ENCODE data around the gene MGAT4B.
"Not testable (repeated sequence)": the region's sequence is repeated elsewhere in the genome, so short reads cannot be mapped to it uniquely, and the experiment has no call there.

The MGAT4B gene

GRCh38 chr5:179794575-179794974, 12.1 kb downstream of the MGAT4B start:
- DNase-seq (ENCODE audit: low spot score) = no peak

GRCh38 chr5:179794171-179794570, 12.5 kb downstream of the MGAT4B start:
- DNase-seq (ENCODE audit: low spot score) = no peak

GRCh38 chr5:179793468-179794139, 13.1 kb downstream of the MGAT4B start, which contains the start of gene LTC4S:
TSS of gene LTC4S (plus strand) at chr5:179793986. CDS start at chr5:179794081, 95 bp downstream.
- peak; percentile 59 for DNase-seq (ENCODE audit: low spot score)

DNA sequence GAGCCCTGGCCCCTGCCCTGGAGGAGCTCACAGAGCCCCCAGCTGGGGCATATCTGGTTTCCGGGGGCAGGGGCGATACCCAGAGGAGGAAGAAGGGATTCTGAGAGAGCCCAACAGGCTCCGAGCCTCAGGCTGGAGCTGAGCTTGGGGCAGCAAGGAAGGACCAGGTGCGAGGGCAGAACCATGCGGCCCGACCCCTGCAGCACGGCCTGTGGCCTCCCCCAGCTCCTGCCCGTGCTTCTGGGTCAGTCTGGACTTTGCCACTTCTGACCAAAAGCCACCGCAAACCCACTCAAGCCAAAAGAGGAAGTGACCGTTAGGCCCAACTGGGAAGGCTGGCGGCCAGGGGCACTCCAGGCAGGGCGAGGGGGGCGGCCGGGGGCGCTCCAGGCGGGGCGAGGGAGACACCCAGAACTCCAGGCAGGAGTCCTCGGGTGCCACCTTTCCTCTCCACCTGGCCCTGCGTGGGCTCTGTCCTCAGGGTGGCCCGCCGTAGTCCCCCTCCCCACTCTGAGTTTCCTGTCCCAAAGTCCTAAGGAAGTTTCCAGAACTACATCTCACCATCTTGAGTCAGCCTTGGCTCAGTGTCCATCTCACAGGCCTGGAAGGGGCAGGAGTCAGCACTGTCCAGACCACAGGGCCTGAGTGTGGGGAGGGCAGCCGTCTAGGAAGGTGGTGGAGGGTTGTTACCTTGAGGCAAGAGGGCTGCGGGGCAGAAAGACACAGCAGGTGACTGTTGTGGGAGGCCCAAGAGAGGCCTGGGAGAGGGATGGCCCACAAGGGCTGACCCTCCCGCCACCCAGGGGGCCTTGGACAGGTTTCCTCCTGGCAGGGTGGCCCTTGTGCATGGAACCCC, 13.8 kb downstream of the MGAT4B start:
- DNase-seq (ENCODE audit: low spot score) = no peak

DNA sequence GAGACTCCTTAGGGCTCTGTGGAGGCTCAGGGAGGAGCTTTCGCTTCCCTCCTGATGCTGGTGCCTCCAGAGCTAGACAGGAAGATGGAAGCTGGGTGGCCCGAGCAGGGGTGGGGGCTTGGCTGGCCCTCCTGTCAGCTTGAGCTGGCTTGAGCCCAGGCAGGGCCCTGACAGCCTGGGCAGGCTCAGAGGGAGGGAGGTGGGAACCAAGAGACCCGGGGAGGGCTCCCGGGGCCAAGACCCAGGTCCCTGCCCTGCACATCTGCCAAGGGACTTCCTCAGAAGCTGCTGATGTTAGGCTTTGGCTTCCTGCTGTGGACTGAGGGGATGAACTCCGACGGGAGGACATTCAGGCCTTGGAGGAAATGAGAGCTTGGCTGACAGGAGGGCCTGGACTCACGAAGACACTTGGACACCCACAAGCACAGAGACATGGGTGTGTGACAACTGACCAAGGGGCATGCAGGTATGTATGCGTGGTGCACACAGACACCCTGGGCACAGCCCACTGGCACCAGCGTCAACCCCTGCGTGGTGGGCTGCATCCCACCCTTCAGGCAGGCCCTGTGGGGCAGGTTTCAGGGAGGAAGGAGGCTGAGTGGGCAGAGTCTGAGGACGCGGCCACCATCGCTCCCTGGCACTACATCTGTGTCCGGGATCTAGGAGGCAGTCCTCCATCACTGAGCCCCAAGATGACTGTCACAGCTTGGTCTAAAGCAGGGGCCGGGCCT, 14.6 kb downstream of the MGAT4B start:
- no peak for DNase-seq (ENCODE audit: low spot score)

GRCh38 chr5:179789278-179789677, 17.4 kb downstream of the MGAT4B start:
- DNase-seq (ENCODE audit: low spot score) = not testable (repeated sequence)

DNA sequence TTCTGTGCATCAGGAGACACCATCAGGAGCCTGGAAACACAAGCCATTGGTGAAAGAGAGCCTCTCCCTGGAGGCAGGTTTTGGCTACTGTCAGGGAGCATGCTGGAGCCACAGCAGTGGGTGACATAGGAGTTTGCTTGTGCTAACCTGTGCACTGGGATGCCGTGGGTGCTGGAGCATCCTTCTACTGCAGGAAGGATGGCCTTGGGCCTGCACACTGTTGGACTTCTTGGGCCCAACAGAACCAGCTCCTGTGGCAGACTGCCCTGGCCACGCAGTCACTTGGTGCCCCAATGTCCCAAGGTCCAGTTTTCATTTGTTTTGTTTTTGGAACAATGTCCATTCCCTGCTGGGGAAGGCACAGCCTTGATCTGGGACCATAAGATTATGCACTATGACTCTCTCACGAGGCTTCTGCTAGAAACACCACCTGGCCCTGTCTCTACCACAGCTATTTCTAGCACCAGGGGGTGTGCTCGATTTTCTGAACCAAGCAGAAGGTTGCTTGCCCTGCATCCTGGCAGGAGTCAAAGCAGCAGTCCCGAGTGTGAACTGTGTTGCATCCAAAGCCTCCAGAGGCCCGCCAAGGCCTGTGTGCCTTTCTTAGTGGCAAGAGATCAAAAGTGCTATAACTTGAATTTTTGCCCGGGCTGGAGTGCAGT, 18.3 kb downstream of the MGAT4B start:
- no peak for DNase-seq (ENCODE audit: low spot score)

DNA sequence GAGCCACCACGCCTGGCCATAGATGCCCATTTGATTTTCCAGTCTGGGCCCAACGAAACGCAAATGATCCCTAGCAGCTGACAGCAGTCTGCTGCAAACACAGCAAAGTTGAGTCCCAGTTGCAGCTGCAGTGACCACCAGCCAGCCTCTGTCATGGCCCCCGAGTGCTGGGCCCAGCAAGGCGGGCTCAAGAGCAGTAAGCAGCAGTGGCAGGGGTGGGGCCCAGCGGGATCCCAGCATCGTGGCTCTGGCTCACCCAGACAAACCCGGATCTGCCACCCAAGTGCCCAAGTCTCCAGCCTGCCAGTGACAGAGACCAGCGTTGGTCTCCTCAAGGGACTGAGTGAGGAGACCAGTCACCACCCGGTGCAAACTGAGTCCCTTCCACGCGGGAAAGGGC, 19.8 kb downstream of the MGAT4B start:
- DNase-seq (ENCODE audit: low spot score) = no peak

DNA sequence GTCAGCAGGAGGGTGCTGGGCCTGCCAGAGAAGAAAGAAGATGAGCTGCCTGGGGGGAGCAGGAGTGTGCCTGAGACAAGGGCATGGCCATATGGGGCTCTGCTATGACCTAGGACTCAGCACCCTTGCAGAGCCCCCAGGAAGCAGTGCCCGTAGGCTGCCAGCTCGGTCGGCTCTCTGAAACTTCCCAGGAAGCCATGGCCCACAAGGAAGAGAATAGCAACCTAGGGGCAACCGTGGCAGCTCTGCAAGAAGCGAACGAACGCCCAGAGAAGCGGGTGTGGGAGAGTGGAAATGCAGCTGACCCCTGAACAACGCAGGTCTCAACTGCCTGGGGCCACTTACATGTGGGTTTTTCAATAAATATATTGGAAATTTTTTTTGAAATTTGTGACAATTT, 23.5 kb downstream of the MGAT4B start:
- no peak for DNase-seq (ENCODE audit: low spot score)

DNA sequence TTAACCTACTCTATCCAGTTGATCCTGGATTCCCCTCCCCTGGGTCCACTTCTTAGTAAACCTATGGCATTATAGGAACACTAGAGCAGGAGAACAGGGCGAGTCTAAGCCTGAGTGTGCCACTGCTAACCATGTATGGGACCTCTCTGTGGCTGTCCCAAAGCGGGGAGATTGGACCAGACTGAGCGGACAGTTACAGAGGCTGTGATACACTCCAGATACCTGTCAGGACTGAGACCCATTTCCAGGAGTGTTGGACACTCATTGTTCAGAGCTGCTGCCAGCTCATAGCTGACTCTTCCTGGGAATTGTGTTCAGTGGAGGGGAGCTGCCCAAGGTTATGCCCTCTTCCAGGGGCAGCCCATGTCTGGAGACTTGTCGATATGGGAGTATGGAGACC, 24.8 kb downstream of the MGAT4B start:
- DNase-seq (ENCODE audit: low spot score) = no peak

DNA sequence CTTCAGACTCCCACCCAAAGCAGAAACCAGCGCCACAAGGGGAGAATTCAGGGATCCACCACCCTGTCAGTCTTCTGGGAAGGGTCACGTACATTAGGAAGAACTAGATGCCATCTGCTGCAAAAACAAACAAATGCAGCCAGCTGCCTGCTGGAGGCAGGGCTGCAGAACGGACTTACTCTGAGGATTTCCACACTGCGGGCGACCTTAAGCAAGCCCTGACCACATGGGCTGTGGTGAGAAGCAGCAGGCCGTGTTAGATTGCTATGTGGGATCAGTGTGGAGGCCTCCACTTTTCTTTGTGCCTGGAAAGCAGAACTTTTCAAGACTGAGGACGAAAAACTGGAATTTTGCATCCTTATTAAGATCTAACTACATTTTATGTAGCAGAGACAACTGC, 26.3 kb downstream of the MGAT4B start:
- DNase-seq (ENCODE audit: low spot score) = no peak

- no peak for DNase-seq (ENCODE audit: low spot score)
Measured at GRCh38 chr5:179779826-179780225, 26.8 kb downstream of the MGAT4B start.

DNA sequence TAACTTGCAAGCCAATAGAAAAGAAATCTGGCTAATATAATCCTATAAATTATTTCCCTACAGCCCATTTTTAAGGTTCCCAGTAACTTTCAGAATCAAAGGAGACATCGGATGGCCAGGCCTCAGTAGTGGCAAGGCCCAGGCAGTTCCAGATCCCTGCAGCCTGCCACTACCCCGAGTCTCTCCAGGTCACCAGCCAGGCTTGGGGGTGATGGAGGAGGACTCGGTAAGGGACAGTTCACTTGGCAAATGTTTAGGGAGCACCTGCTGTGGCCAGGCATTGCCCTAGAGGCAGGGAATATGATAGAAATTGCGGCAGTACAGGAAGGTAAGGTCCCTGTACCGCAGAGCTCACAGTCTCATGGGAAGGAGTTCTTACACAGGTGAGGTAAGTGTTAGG, 28.1 kb downstream of the MGAT4B start:
- DNase-seq (ENCODE audit: low spot score) = no peak

GRCh38 chr5:179777909-179778308, 28.8 kb downstream of the MGAT4B start:
- no peak for DNase-seq (ENCODE audit: low spot score)

- no peak for DNase-seq (ENCODE audit: low spot score)
Measured at GRCh38 chr5:179777456-179777855, 29.2 kb downstream of the MGAT4B start.

GRCh38 chr5:179776411-179776938, 30.2 kb downstream of the MGAT4B start:
- no peak for DNase-seq (ENCODE audit: low spot score)

GRCh38 chr5:179774442-179774841, 32.2 kb downstream of the MGAT4B start:
- no peak for DNase-seq (ENCODE audit: low spot score)

DNA sequence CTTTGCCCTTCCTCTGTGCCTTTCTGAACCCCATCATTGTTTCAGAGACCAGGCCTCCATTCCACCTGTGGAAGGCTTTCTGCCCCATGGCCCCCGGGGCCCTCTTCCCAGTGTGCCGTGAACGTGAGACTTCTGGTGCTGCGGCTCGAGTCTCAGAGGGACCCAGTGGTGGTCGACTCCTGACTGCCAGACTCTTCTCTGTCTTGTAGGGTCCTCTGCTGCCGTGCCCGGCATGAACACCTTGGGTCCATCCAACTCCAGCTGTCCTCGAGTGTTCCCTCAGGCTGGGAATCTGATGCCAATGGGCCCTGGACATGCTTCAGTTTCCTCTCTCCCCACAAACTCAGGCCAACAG, 33.0 kb downstream of the MGAT4B start:
- no peak for DNase-seq (ENCODE audit: low spot score)

- no peak for DNase-seq (ENCODE audit: low spot score)
Measured at GRCh38 chr5:179772351-179772750, 34.3 kb downstream of the MGAT4B start.

GRCh38 chr5:179771311-179771895, 35.3 kb downstream of the MGAT4B start:
- no peak for DNase-seq (ENCODE audit: low spot score)

- no peak for DNase-seq (ENCODE audit: low spot score)
Measured at GRCh38 chr5:179769796-179770195, 36.9 kb downstream of the MGAT4B start.

GRCh38 chr5:179769271-179769670, 37.4 kb downstream of the MGAT4B start:
- no peak for DNase-seq (ENCODE audit: low spot score)

Measured in CD4-positive, alpha-beta T cell treated with Interleukin-2 at 100 ng/mL for 4 hours (primary cell).